Measurements from ENCODE around the gene BAIAP2.
"Not testable (repeated sequence)": the region's sequence is repeated elsewhere in the genome, so short reads cannot be mapped to it uniquely, and the experiment has no call there.

Gene BAIAP2

DNA sequence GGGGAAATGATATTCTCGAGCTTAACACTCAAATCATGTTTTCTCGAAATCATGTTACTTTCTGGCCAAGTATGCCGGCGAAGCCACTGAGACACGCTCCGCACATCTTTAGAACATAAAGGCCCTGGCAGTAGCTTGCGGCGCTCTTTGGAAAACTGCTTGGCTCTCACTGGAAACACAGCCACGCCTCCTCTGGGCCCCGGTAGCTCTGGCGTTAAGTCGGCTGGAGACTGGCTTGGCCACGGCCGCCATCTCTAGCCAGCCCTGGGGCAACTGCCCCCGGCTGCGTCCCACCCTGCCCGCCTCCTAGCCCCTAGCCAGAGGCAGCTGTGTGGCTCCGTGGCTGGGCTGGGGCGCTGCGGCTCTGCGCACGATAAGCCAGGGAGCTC, 9.2 kb upstream of the BAIAP2 start:
- no peak for DNase-seq (ENCODE audit: extremely low read depth, low read depth)
- TF ChIP-seq, protein P1, sequence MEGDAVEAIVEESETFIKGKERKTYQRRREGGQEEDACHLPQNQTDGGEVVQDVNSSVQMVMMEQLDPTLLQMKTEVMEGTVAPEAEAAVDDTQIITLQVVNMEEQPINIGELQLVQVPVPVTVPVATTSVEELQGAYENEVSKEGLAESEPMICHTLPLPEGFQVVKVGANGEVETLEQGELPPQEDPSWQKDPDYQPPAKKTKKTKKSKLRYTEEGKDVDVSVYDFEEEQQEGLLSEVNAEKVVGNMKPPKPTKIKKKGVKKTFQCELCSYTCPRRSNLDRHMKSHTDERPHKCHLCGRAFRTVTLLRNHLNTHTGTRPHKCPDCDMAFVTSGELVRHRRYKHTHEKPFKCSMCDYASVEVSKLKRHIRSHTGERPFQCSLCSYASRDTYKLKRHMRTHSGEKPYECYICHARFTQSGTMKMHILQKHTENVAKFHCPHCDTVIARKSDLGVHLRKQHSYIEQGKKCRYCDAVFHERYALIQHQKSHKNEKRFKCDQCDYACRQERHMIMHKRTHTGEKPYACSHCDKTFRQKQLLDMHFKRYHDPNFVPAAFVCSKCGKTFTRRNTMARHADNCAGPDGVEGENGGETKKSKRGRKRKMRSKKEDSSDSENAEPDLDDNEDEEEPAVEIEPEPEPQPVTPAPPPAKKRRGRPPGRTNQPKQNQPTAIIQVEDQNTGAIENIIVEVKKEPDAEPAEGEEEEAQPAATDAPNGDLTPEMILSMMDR (IDR thresholded peaks at IDR 0.05; ENCODE audit: low read depth, low read length, missing control alignments) = no peak
- H3K4me3 ChIP-seq (replicated peaks; ENCODE audit: low read depth, low read length) = no peak overlapping the region

DNA sequence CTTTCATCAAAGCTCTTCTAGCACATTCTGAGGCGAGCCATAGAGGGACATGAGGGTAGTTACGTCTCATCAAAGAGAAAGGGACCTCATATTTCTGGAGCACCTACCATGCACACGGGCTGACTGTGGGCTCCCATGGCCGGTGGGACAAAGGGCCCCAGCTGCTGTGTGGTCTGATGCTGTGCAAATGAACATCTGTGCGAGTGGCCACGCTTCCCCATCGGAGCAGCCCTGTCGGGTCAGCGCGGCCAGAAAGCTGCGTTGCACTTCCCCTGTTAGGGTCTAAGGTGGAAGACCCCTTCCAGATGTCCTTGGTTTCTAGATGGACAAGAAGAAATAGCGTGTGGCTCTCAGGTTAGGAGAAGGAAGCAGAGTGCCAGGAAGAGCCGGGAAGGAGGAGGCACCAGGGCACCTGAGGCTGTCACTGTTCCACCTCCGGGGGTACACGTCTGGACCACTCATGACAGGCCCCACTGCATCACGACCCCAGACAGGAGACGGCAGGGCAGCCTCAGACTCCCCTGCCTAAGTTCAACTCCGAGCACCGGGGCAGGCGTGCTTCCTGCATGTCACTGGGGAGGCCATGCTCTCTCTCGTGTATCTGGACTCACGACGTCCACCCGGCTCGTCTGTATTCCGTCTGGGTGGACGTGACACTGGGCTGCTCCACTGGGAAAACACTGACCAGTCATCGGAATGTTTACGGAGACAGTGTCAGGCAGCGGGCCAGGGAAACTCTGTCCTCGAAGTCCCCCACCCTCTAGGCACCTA, 8.5 kb upstream of the BAIAP2 start:
- no peak for DNase-seq (ENCODE audit: extremely low read depth, low read depth)
- TF ChIP-seq, protein P1 (IDR thresholded peaks at IDR 0.05; ENCODE audit: low read depth, low read length, missing control alignments) = no peak
- no peak overlapping the region for H3K4me3 ChIP-seq (replicated peaks; ENCODE audit: low read depth, low read length)

DNA sequence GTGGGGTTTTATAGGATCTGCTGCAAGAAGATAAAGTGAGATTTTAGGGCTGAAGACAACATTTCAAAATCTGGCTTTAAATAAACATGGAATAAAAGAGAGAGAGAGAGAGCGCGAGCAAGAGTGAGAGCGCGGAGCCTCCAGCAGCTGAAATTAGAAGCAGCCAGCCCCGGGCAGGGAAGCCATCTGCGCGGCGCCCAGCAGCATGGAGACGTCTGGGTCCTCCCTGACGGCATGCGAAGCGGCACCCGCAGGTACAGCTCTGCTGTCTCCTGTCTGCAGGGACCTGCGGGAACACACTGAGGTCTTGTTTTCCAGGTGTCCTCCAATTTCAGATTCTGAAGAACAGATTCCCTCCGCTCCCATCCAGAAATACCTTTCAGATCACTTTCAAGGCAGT, 7.9 kb upstream of the BAIAP2 start:
- no peak for DNase-seq (ENCODE audit: extremely low read depth, low read depth)
- H3K4me3 ChIP-seq (replicated peaks; ENCODE audit: low read depth, low read length) = no peak overlapping the region
- TF ChIP-seq, protein P1 (IDR thresholded peaks at IDR 0.05; ENCODE audit: low read depth, low read length, missing control alignments) = no peak

- H3K4me3 ChIP-seq (replicated peaks; ENCODE audit: low read depth, low read length) = no peak overlapping the region
- TF ChIP-seq, protein P1 (IDR thresholded peaks at IDR 0.05; ENCODE audit: low read depth, low read length, missing control alignments) = no peak
- DNase-seq (ENCODE audit: extremely low read depth, low read depth) = no peak
Observed at GRCh38 chr17:81027591-81028505, 7.1 kb upstream of the BAIAP2 start.

GRCh38 chr17:81028506-81028858, 6.5 kb upstream of the BAIAP2 start:
- no peak overlapping the region for H3K4me3 ChIP-seq (replicated peaks; ENCODE audit: low read depth, low read length)
- TF ChIP-seq, protein P1 (IDR thresholded peaks at IDR 0.05; ENCODE audit: low read depth, low read length, missing control alignments) = no peak
- no peak for DNase-seq (ENCODE audit: extremely low read depth, low read depth)

DNA sequence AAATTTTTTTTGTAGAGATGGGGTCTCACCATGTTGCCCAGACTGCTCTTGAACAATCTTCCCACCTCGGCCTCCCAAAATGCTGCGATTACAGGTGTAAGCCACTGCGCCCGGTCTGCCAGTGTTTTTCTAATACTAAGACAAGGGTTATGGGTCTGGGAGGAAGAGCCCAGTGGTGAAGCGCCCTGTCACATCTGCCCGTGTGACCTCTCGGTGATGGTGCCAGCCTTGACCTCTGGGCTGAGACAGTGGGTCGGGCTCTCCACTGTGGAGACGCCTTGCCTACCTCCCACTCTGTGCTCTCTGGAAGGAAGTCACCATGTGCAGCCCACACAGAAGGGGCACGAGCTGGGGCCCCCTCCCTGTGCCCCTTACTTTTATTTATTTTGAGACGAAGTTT, 5.1 kb upstream of the BAIAP2 start:
- DNase-seq (ENCODE audit: extremely low read depth, low read depth) = no peak
- TF ChIP-seq, protein P1 (IDR thresholded peaks at IDR 0.05; ENCODE audit: low read depth, low read length, missing control alignments) = no peak

GRCh38 chr17:81030312-81030711, 4.6 kb upstream of the BAIAP2 start:
- not testable (repeated sequence) for H3K4me3 ChIP-seq (replicated peaks; ENCODE audit: low read depth, low read length); DNase-seq (ENCODE audit: extremely low read depth, low read depth)

More for the DNA sequence above, 5.1 kb upstream of the BAIAP2 start:
- H3K4me3 ChIP-seq (replicated peaks; ENCODE audit: low read depth, low read length) = no peak overlapping the region
